Activated CD4-positive, alpha-beta memory T cell treated with anti-CD3 and anti-CD28 coated beads, Interleukin-2, amount 10 ng/mL, durations not matched to agents 7 days and 5 days (primary cell): ENCODE data around the gene UBAC2. TPM values are rescaled to one million over a fixed set of nuclear protein-coding genes. Genes with fewer than 3 reads are reported as not detected.
A peak's percentile ranks its signal among the peaks of the same experiment; 100 is the strongest.

Experiments used
- CTCF ChIA-PET: fragments of 350-600 bp; sonication (Branson Sonifier 250); formaldehyde crosslinking; loops from one replicate; lab custom pipeline; 2021; ENCODE audit warnings: antibody characterized with exemption, inconsistent platforms; lab: Charles Lee
- POLR2A ChIA-PET: fragments of 350-600 bp; sonication (Branson Sonifier 250); formaldehyde crosslinking; loops from one replicate; lab custom pipeline; 2021; ENCODE audit warnings: antibody characterized with exemption; lab: Charles Lee
- DNase-seq: peaks from one replicate; pipeline ENCODE4 v3.0.0-alpha.2; 2020
- H3K27ac Mint-ChIP-seq: one replicate; pipeline ENCODE4 v1.8.0; 2021; ENCODE audit warnings: mild to moderate bottlenecking, mixed read lengths
- H3K27me3 Mint-ChIP-seq: one replicate; pipeline ENCODE4 v1.8.0; 2021; ENCODE audit warnings: mixed read lengths
- H3K36me3 Mint-ChIP-seq: one replicate; pipeline ENCODE4 v1.8.0; 2021; ENCODE audit warnings: low read depth, mixed read lengths
- H3K4me1 Mint-ChIP-seq: one replicate; pipeline ENCODE4 v1.8.0; 2021; ENCODE audit warnings: mixed read lengths
- H3K4me3 Mint-ChIP-seq: one replicate; pipeline ENCODE4 v1.8.0; 2021; ENCODE audit warnings: mild to moderate bottlenecking, mixed read lengths
- H3K9me3 Mint-ChIP-seq: one replicate; pipeline ENCODE4 v1.8.0; 2021; ENCODE audit warnings: mixed read lengths
- total RNA-seq, 2 experiments: library from RNA; stranded (reverse); gene quantifications; one replicate each; pipeline ENCODE4 v1.2.3, GENCODE V29; 2021

UBAC2 gene
- total RNA-seq, 2 experiments from 2014 or later = 53.8 to 55.2 TPM

- Mint-ChIP-seq H3K27ac (no peak overlapping the region), H3K4me3 (no peak overlapping the region), H3K4me1 (peaks cover 53% of the 10 kb centered on the region), H3K27me3 (no peaks in the 10 kb centered on the region), H3K36me3 (peaks cover 20% of the 10 kb centered on the region), H3K9me3 (peaks cover under 1% of the 10 kb centered on the region)
- no peak for DNase-seq
- ChIA-PET POLR2A (interaction anchor here (1.2 to 4.1 kb wide), 6 partner anchors 11 to 90 kb away, joined by 3 to 51 read pairs (median 6); partner anchors contain the start of gene UBAC2), CTCF (interaction anchor here (0.8 to 10.3 kb wide), 21 partner anchors 9 to 424 kb away, joined by 3 to 398 read pairs (median 8); partner anchors contain the start of genes GPR18 and UBAC2)
These were observed 66.2 kb downstream of the UBAC2 start for GRCh38 chr13:99266827-99267226.

- CTCF ChIA-PET = interaction anchor here (0.5 to 10.3 kb wide), 13 partner anchors 10 to 399 kb away, joined by 3 to 398 read pairs (median 13); partner anchors contain the start of genes GPR18, GPR183 and UBAC2
- H3K4me3 Mint-ChIP-seq = no peak overlapping the region
- POLR2A ChIA-PET = interaction anchor here (1.6 to 21.6 kb wide), 7 partner anchors 18 to 92 kb away, joined by 3 to 393 read pairs (median 6); partner anchors contain the start of genes GPR183 and UBAC2
These were observed 67.3 kb downstream of the UBAC2 start for GRCh38 chr13:99267927-99268326.

GRCh38 chr13:99268822-99269221 lies 68.2 kb downstream of the UBAC2 start:
- no peak for DNase-seq
- POLR2A ChIA-PET = interaction anchor here (0.8 to 21.6 kb wide), 15 partner anchors 10 to 166 kb away, joined by 3 to 393 read pairs (median 5); partner anchors contain the start of genes GPR18, GPR183 and UBAC2
- Mint-ChIP-seq H3K4me1 (peaks cover 57% of the 10 kb centered on the region), H3K27ac (no peak overlapping the region), H3K4me3 (no peak overlapping the region), H3K9me3 (peaks cover 8% of the 10 kb centered on the region), H3K36me3 (peaks cover 35% of the 10 kb centered on the region), H3K27me3 (no peaks in the 10 kb centered on the region)
- CTCF ChIA-PET = interaction anchor here (0.7 to 10.3 kb wide), 33 partner anchors 9 to 399 kb away, joined by 3 to 398 read pairs (median 11); partner anchors contain the start of genes GPR18, GPR183 and UBAC2

More at GRCh38 chr13:99267927-99268326, 67.3 kb downstream of the UBAC2 start:
- no peak overlapping the region for H3K27ac Mint-ChIP-seq
- H3K36me3 Mint-ChIP-seq = peaks cover 31% of the 10 kb centered on the region
- no peak for DNase-seq
- peaks cover 58% of the 10 kb centered on the region for H3K4me1 Mint-ChIP-seq
- H3K9me3 Mint-ChIP-seq = peaks cover 6% of the 10 kb centered on the region
- no peaks in the 10 kb centered on the region for H3K27me3 Mint-ChIP-seq

- peak; percentile 34 for DNase-seq
- ChIA-PET POLR2A (interaction anchor here (0.8 to 21.6 kb wide), 22 partner anchors 9 to 165 kb away, joined by 3 to 393 read pairs (median 5); partner anchors contain the start of genes GPR18, GPR183 and UBAC2), CTCF (interaction anchor here (0.6 to 10.3 kb wide), 46 partner anchors 9 to 400 kb away, joined by 3 to 398 read pairs (median 6); partner anchors contain the start of genes GPR18, GPR183 and UBAC2)
- Mint-ChIP-seq H3K9me3 (peaks cover 8% of the 10 kb centered on the region), H3K4me1 (peaks cover 58% of the 10 kb centered on the region), H3K36me3 (peaks cover 37% of the 10 kb centered on the region), H3K4me3 (no peak overlapping the region), H3K27me3 (no peaks in the 10 kb centered on the region), H3K27ac (no peak overlapping the region)
These were observed 69.1 kb downstream of the UBAC2 start for GRCh38 chr13:99269627-99270241.

- peaks cover 37% of the 10 kb centered on the region for H3K36me3 Mint-ChIP-seq
- ChIA-PET CTCF (interaction anchor here (0.7 to 10.3 kb wide), 33 partner anchors 8 to 235 kb away, joined by 3 to 398 read pairs (median 10); partner anchors contain the start of genes GPR18, GPR183 and UBAC2), POLR2A (interaction anchor here (1.1 to 21.6 kb wide), 16 partner anchors 8 to 165 kb away, joined by 3 to 393 read pairs (median 7); partner anchors contain the start of genes GPR183 and UBAC2)
- no peaks in the 10 kb centered on the region for H3K27me3 Mint-ChIP-seq
- peaks cover 8% of the 10 kb centered on the region for H3K9me3 Mint-ChIP-seq
- H3K4me3 Mint-ChIP-seq = no peak overlapping the region
- no peak for DNase-seq
- peaks cover 60% of the 10 kb centered on the region for H3K4me1 Mint-ChIP-seq
- no peak overlapping the region for H3K27ac Mint-ChIP-seq
These were observed 69.9 kb downstream of the UBAC2 start for GRCh38 chr13:99270518-99270917.

- ChIA-PET POLR2A (interaction anchor here (0.5 to 21.6 kb wide), 10 partner anchors 11 to 439 kb away, joined by 3 to 393 read pairs (median 6); partner anchors contain the start of genes GPR183 and UBAC2), CTCF (interaction anchor here (1.0 to 10.3 kb wide), 12 partner anchors 13 to 225 kb away, joined by 3 to 398 read pairs (median 28); no protein-coding TSS in a partner anchor)
- Mint-ChIP-seq H3K4me3 (no peak overlapping the region), H3K36me3 (peaks cover 35% of the 10 kb centered on the region), H3K9me3 (peaks cover 8% of the 10 kb centered on the region), H3K4me1 (peaks cover 64% of the 10 kb centered on the region), H3K27ac (no peak overlapping the region), H3K27me3 (no peaks in the 10 kb centered on the region)
- no peak for DNase-seq
These were observed 70.6 kb downstream of the UBAC2 start for GRCh38 chr13:99271249-99271648.

- ChIA-PET POLR2A (interaction anchor here (0.6 to 21.6 kb wide), 9 partner anchors 30 to 163 kb away, joined by 3 to 393 read pairs (median 3); partner anchors contain the start of genes GPR183 and UBAC2), CTCF (interaction anchor here (0.6 to 10.3 kb wide), 9 partner anchors 11 to 430 kb away, joined by 3 to 398 read pairs (median 4); no protein-coding TSS in a partner anchor)
- peaks cover 70% of the 10 kb centered on the region for H3K4me1 Mint-ChIP-seq
- H3K27me3 Mint-ChIP-seq = no peaks in the 10 kb centered on the region
- no peak for DNase-seq
- peaks cover 8% of the 10 kb centered on the region for H3K9me3 Mint-ChIP-seq
- peaks cover 43% of the 10 kb centered on the region for H3K36me3 Mint-ChIP-seq
- H3K27ac Mint-ChIP-seq = no peak overlapping the region
- H3K4me3 Mint-ChIP-seq = no peak overlapping the region
These were observed 71.8 kb downstream of the UBAC2 start for GRCh38 chr13:99272481-99272880.

GRCh38 chr13:99273128-99273527 lies 72.5 kb downstream of the UBAC2 start:
- no peak overlapping the region for H3K4me3 Mint-ChIP-seq
- no peak for DNase-seq
- POLR2A ChIA-PET = interaction anchor here (0.6 to 21.6 kb wide), 4 partner anchors 30 to 162 kb away, joined by 3 to 393 read pairs (median 30); partner anchors contain the start of gene GPR183
- peaks cover 76% of the 10 kb centered on the region for H3K4me1 Mint-ChIP-seq
- peaks cover 47% of the 10 kb centered on the region for H3K36me3 Mint-ChIP-seq
- H3K27ac Mint-ChIP-seq = no peak overlapping the region
- CTCF ChIA-PET = interaction anchor here (0.6 to 9.9 kb wide), 5 partner anchors 11 to 202 kb away, joined by 3 to 317 read pairs (median 4); no protein-coding TSS in a partner anchor
- no peaks in the 10 kb centered on the region for H3K27me3 Mint-ChIP-seq
- H3K9me3 Mint-ChIP-seq = peaks cover 8% of the 10 kb centered on the region

GRCh38 chr13:99275093-99275469 lies 74.4 kb downstream of the UBAC2 start:
- peaks cover 60% of the 10 kb centered on the region for H3K36me3 Mint-ChIP-seq
- no peak overlapping the region for H3K4me3 Mint-ChIP-seq
- DNase-seq = peak; percentile 57
- peaks cover 84% of the 10 kb centered on the region for H3K4me1 Mint-ChIP-seq
- H3K9me3 Mint-ChIP-seq = peaks cover 8% of the 10 kb centered on the region
- H3K27me3 Mint-ChIP-seq = no peaks in the 10 kb centered on the region
- H3K27ac Mint-ChIP-seq = peak overlapping the region; percentile 65
- ChIA-PET POLR2A (interaction anchor here (0.6 to 21.6 kb wide), 15 partner anchors 9 to 204 kb away, joined by 3 to 393 read pairs (median 4); partner anchors contain the start of gene GPR183), CTCF (interaction anchor here (1.0 to 3.4 kb wide), 11 partner anchors 9 to 161 kb away, joined by 3 to 26 read pairs (median 4); partner anchors contain the start of gene GPR183)

GRCh38 chr13:99276706-99277105 lies 76.1 kb downstream of the UBAC2 start:
- peaks cover 8% of the 10 kb centered on the region for H3K9me3 Mint-ChIP-seq
- peaks cover 87% of the 10 kb centered on the region for H3K4me1 Mint-ChIP-seq
- H3K27me3 Mint-ChIP-seq = no peaks in the 10 kb centered on the region
- POLR2A ChIA-PET = interaction anchor here (0.9 to 21.6 kb wide), 4 partner anchors 26 to 157 kb away, joined by 3 to 393 read pairs (median 18); partner anchors contain the start of gene GPR183
- no peak overlapping the region for H3K4me3 Mint-ChIP-seq
- peak overlapping the region; percentile 21 for H3K27ac Mint-ChIP-seq
- CTCF ChIA-PET = interaction anchor here (0.6 to 3.4 kb wide), 4 partner anchors 11 to 160 kb away, joined by 3 to 26 read pairs (median 12); no protein-coding TSS in a partner anchor
- H3K36me3 Mint-ChIP-seq = peaks cover 61% of the 10 kb centered on the region
- no peak for DNase-seq

GRCh38 chr13:99277629-99278028 lies 77.0 kb downstream of the UBAC2 start:
- H3K36me3 Mint-ChIP-seq = peaks cover 52% of the 10 kb centered on the region
- H3K27me3 Mint-ChIP-seq = no peaks in the 10 kb centered on the region
- POLR2A ChIA-PET = interaction anchor here (0.7 to 21.6 kb wide), 7 partner anchors 11 to 105 kb away, joined by 3 to 393 read pairs (median 4); partner anchors contain the start of genes GPR183 and UBAC2
- no peak for DNase-seq
- peaks cover 2% of the 10 kb centered on the region for H3K9me3 Mint-ChIP-seq
- CTCF ChIA-PET = interaction anchor here (1.0 to 1.9 kb wide), 4 partner anchors 11 to 159 kb away, joined by 3 to 7 read pairs (median 3); no protein-coding TSS in a partner anchor
- no peak overlapping the region for H3K4me3 Mint-ChIP-seq
- peaks cover 90% of the 10 kb centered on the region for H3K4me1 Mint-ChIP-seq
- H3K27ac Mint-ChIP-seq = no peak overlapping the region
